K562 (cell line): Measurements from ENCODE around the gene SPDEF. TPM values are rescaled to one million over a fixed set of nuclear protein-coding genes. Genes with fewer than 3 reads are reported as not detected.
A peak's percentile ranks its signal among the peaks of the same experiment; 100 is the strongest.

Experiments used
- EZH2 ChIP-seq: IDR thresholded peaks from 2 replicates; pipeline ENCODE4 v1.6.1; 2012; ENCODE audit warnings: low read depth, mild to moderate bottlenecking, inconsistent platforms, low read length, borderline replicate concordance
- FOS ChIP-seq: IDR thresholded peaks from 3 replicates; pipeline ENCODE4 v1.6.1; 2011; ENCODE audit not compliant: insufficient read length; ENCODE audit errors: extremely low read depth
- HDAC8 ChIP-seq: fragments of 450-650 bp; IDR thresholded peaks from 2 replicates; pipeline ENCODE4 v1.6.1; 2016; ENCODE audit warnings: mild to moderate bottlenecking, missing genetic modification characterization, moderate library complexity, missing compliant biosample characterization
- KDM2B ChIP-seq: fragments of 250-450 bp; sonication (Bioruptor Pico); IDR thresholded peaks from 2 replicates; pipeline ENCODE4 v1.8.0; 2021; ENCODE audit warnings: mild to moderate bottlenecking, moderate library complexity
- KDM4B ChIP-seq, 2 experiments: fragments of 450-650 bp in 1 of 2; sonication (generic) in 1 of 2; IDR thresholded peaks; 2 replicates each; pipeline ENCODE4 v1.6.1; 2016 to 2017; ENCODE audit warnings: borderline replicate concordance in 2 of 2, antibody characterized with exemption in 1 of 2, low read depth in 1 of 2, mild to moderate bottlenecking in 1 of 2
- MLX ChIP-seq, 2 experiments: fragments of 450-650 bp in 1 of 2; sonication (generic) in 1 of 2; formaldehyde crosslinking; conservative IDR thresholded peaks; 2 replicates each; pipeline versions ENCODE4 v1.4.0 to v1.8.1; 2020 to 2022; ENCODE audit warnings: mild to moderate bottlenecking in 1 of 2, missing genetic modification reagents in 1 of 2
- NFIX ChIP-seq: fragments of 250-450 bp; sonication (Bioruptor Pico); IDR thresholded peaks from 2 replicates; pipeline ENCODE4 v1.4.0; 2020; ENCODE audit warnings: low read depth, mild to moderate bottlenecking, moderate library complexity
- PHF21A ChIP-seq: fragments of 450-650 bp; IDR thresholded peaks from 2 replicates; pipeline ENCODE4 v1.6.1; 2017; ENCODE audit warnings: low read depth, borderline replicate concordance
- SMARCC2 ChIP-seq: fragments of 450-650 bp; IDR thresholded peaks from 2 replicates; pipeline ENCODE4 v1.6.1; 2017; ENCODE audit warnings: antibody characterized with exemption, moderate library complexity, mild to moderate bottlenecking, low read depth
- TAF1 ChIP-seq: IDR thresholded peaks from 2 replicates; pipeline ENCODE4 v1.6.1; 2011; ENCODE audit warnings: mild to moderate bottlenecking, low read length, moderate library complexity; ENCODE audit not compliant: insufficient read depth, control insufficient read depth, severe bottlenecking; ENCODE audit errors: extremely low read depth
- TGIF2 ChIP-seq: sonication (generic); formaldehyde crosslinking; IDR thresholded peaks from 2 replicates; pipeline ENCODE4 v1.8.1; 2022; ENCODE audit warnings: mild to moderate bottlenecking, missing genetic modification reagents, moderate library complexity
- ZFP36 ChIP-seq: fragments of 150-350 bp; IDR thresholded peaks from 2 replicates; pipeline ENCODE4 v1.6.1; 2018; ENCODE audit warnings: low read length, low read depth; ENCODE audit not compliant: partially characterized antibody
- ZKSCAN3 ChIP-seq: fragments of 250-450 bp; sonication (Bioruptor Pico); IDR thresholded peaks from 2 replicates; pipeline ENCODE4 v1.4.0; 2020
- ZNF143 ChIP-seq: sonication (generic); formaldehyde crosslinking; IDR thresholded peaks from 2 replicates; pipeline ENCODE4 v1.9.0; 2022; ENCODE audit warnings: mild to moderate bottlenecking, missing genetic modification reagents
- ZNF184 ChIP-seq: sonication (generic); formaldehyde crosslinking; IDR thresholded peaks from 2 replicates; pipeline ENCODE4 v1.5.0; 2020; ENCODE audit warnings: missing genetic modification reagents
- ZNF3 ChIP-seq: fragments of 250-450 bp; sonication (Bioruptor Pico); IDR thresholded peaks from 2 replicates; pipeline ENCODE4 v1.5.0; 2021; ENCODE audit warnings: mild to moderate bottlenecking, moderate library complexity
- ZNF41 ChIP-seq: fragments of 250-450 bp; sonication (Bioruptor Pico); conservative IDR thresholded peaks from 2 replicates; pipeline ENCODE4 v1.4.0; 2020; ENCODE audit warnings: mild to moderate bottlenecking
- ZNF431 ChIP-seq: sonication (generic); formaldehyde crosslinking; IDR thresholded peaks from 2 replicates; pipeline ENCODE4 v1.8.0; 2022; ENCODE audit warnings: mild to moderate bottlenecking, missing genetic modification reagents
- polyA plus RNA-seq, 8 experiments: library from polyadenylated mRNA; depleted of rRNA in 4 of 8; stranded (reverse) in 5 of 8; unstranded in 3 of 8; fragments of >200 nt; fragmentation: Nextera tagmentation in 2 of 8; fragmentation: Illumina TruSeq in 1 of 8; extraction: Ambion mirVana in 2 of 8; extraction: Trizol in 1 of 8; gene quantifications; 2 replicates each; pipeline versions ENCODE4 v1.2.1 to v1.2.3, GENCODE V29; 2011 to 2014; ENCODE audit warnings: inconsistent platforms in 1 of 8, missing spikeins in 1 of 8
- total RNA-seq, 7 experiments: library from RNA; depleted of rRNA in 6 of 7; stranded (reverse); fragments of >200 nt in 6 of 7; fragmentation: Illumina TruSeq in 2 of 7; extraction: Trizol in 2 of 7; gene quantifications; 2 replicates each; pipeline versions ENCODE4 v1.2.1 to v1.2.3, GENCODE V29; 2011 to 2021; ENCODE audit warnings: low replicate concordance in 1 of 7
- TF ChIP-seq, protein P1 (sequence below): fragments of 450-650 bp; IDR thresholded peaks from 2 replicates; pipeline ENCODE4 v1.6.1; 2016; ENCODE audit warnings: antibody characterized with exemption
- TF ChIP-seq, protein P2 (sequence below): fragments of 450-650 bp; IDR thresholded peaks from 2 replicates; pipeline ENCODE4 v1.6.1; 2018; ENCODE audit not compliant: partially characterized antibody
- TF ChIP-seq, protein P3 (sequence below): sonication (generic); formaldehyde crosslinking; IDR thresholded peaks from 2 replicates; pipeline ENCODE4 v1.8.1; 2023; ENCODE audit warnings: mild to moderate bottlenecking, missing genetic modification reagents

Gene SPDEF
- total and polyA plus RNA-seq, 9 of the 15 experiments (the other 6 are each of a cell fraction or from before 2014, with no cell fraction given) = 0.04 to 0.12 (median 0.11) TPM; not detected in 5

- TF ChIP-seq, protein P1, sequence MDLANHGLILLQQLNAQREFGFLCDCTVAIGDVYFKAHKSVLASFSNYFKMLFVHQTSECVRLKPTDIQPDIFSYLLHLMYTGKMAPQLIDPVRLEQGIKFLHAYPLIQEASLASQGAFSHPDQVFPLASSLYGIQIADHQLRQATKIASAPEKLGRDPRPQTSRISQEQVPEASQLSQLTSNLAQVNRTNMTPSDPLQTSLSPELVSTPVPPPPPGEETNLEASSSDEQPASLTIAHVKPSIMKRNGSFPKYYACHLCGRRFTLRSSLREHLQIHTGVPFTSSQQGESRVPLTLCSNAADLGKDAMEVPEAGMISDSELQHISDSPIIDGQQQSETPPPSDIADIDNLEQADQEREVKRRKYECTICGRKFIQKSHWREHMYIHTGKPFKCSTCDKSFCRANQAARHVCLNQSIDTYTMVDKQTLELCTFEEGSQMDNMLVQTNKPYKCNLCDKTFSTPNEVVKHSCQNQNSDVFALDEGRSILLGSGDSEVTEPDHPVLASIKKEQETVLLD = no peak
- TF ChIP-seq, protein P2, sequence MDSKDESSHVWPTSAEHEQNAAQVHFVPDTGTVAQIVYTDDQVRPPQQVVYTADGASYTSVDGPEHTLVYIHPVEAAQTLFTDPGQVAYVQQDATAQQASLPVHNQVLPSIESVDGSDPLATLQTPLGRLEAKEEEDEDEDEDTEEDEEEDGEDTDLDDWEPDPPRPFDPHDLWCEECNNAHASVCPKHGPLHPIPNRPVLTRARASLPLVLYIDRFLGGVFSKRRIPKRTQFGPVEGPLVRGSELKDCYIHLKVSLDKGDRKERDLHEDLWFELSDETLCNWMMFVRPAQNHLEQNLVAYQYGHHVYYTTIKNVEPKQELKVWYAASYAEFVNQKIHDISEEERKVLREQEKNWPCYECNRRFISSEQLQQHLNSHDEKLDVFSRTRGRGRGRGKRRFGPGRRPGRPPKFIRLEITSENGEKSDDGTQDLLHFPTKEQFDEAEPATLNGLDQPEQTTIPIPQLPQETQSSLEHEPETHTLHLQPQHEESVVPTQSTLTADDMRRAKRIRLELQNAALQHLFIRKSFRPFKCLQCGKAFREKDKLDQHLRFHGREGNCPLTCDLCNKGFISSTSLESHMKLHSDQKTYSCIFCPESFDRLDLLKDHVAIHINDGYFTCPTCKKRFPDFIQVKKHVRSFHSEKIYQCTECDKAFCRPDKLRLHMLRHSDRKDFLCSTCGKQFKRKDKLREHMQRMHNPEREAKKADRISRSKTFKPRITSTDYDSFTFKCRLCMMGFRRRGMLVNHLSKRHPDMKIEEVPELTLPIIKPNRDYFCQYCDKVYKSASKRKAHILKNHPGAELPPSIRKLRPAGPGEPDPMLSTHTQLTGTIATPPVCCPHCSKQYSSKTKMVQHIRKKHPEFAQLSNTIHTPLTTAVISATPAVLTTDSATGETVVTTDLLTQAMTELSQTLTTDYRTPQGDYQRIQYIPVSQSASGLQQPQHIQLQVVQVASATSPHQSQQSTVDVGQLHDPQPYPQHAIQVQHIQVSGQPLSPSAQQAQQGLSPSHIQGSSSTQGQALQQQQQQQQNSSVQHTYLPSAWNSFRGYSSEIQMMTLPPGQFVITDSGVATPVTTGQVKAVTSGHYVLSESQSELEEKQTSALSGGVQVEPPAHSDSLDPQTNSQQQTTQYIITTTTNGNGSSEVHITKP = no peak
- 0 out of 4 replicates have a peak, but pooled peaks of 1 of the 2 experiments have one; percentile 72 for TF ChIP-seq KDM4B (IDR thresholded peaks at IDR 0.05; ENCODE audit: borderline replicate concordance in 2 of 2, low read depth in 1 of 2)
- TF ChIP-seq ZNF184 (CRISPR knock-in tag) = no peak
- TF ChIP-seq ZNF41 (CRISPR knock-in tag) = no peak
- no peak for TF ChIP-seq HDAC8
- no peak for TF ChIP-seq ZNF3 (CRISPR knock-in tag)
- no peak for TF ChIP-seq PHF21A
- no peak for TF ChIP-seq ZFP36
- no peak for TF ChIP-seq TGIF2 (CRISPR knock-in tag)
- peak; percentile 82; the same call in 1 of the 2 replicates for TF ChIP-seq KDM2B (CRISPR knock-in tag)
- TF ChIP-seq FOS = no peak
- TF ChIP-seq ZNF143 (CRISPR knock-in tag) = no peak
- TF ChIP-seq, protein P3, sequence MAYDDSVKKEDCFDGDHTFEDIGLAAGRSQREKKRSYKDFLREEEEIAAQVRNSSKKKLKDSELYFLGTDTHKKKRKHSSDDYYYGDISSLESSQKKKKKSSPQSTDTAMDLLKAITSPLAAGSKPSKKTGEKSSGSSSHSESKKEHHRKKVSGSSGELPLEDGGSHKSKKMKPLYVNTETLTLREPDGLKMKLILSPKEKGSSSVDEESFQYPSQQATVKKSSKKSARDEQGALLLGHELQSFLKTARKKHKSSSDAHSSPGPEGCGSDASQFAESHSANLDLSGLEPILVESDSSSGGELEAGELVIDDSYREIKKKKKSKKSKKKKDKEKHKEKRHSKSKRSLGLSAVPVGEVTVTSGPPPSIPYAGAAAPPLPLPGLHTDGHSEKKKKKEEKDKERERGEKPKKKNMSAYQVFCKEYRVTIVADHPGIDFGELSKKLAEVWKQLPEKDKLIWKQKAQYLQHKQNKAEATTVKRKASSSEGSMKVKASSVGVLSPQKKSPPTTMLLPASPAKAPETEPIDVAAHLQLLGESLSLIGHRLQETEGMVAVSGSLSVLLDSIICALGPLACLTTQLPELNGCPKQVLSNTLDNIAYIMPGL (CRISPR knock-in tag) = no peak
- TF ChIP-seq ZNF431 (CRISPR knock-in tag) = no peak
- TF ChIP-seq SMARCC2 = no peak
- no peak for TF ChIP-seq EZH2
- TF ChIP-seq MLX (CRISPR knock-in tag; conservative IDR thresholded peaks at IDR 0.05) = no peak
- TF ChIP-seq ZKSCAN3 = no peak
- TF ChIP-seq NFIX (CRISPR knock-in tag) = no peak
- TF ChIP-seq TAF1 = peak; percentile 51
Measured at GRCh38 chr6:34526992-34527728, 29.0 kb downstream of the SPDEF start (continued).
